Neutrophil (primary cell): ENCODE results near the gene FLRT3.

Experiments used
- H3K27ac ChIP-seq: fragments of 200-600 bp; sonication (generic); 2 replicates; pipeline ENCODE4 v1.5.1; 2016; ENCODE audit warnings: mild to moderate bottlenecking, moderate library complexity
- H3K27me3 ChIP-seq: fragments of 200-600 bp; sonication (generic); 2 replicates; pipeline ENCODE4 v1.6.0; 2016; ENCODE audit warnings: mild to moderate bottlenecking
- H3K36me3 ChIP-seq: fragments of 200-600 bp; sonication (generic); 2 replicates; pipeline ENCODE4 v1.5.1; 2017
- H3K4me1 ChIP-seq, 2 experiments: fragments of 200-600 bp in 1 of 2; sonication (generic) in 1 of 2; 1 replicate in 1 of 2; 2 replicates in 1 of 2; pipeline versions ENCODE4 v1.5.1 to v1.6.1; 2013 to 2016; ENCODE audit warnings: low read depth in 1 of 2, low read length in 1 of 2, mild to moderate bottlenecking in 1 of 2, moderate library complexity in 1 of 2; ENCODE audit not compliant: control insufficient read depth in 1 of 2, insufficient read depth in 1 of 2
- H3K4me3 ChIP-seq, 2 experiments: fragments of 200-600 bp in 1 of 2; sonication (generic) in 1 of 2; 1 replicate in 1 of 2; 2 replicates in 1 of 2; pipeline ENCODE4 v1.5.1; 2013 to 2016; ENCODE audit warnings: low read depth in 1 of 2, low read length in 1 of 2, mild to moderate bottlenecking in 1 of 2, moderate library complexity in 1 of 2
- H3K9me3 ChIP-seq: fragments of 200-600 bp; sonication (generic); 2 replicates; pipeline ENCODE4 v1.5.1; 2016
- CTCF ChIP-seq: fragments of 200-600 bp; sonication (generic); IDR thresholded peaks from 2 replicates; pipeline ENCODE4 v1.5.1; 2016; ENCODE audit warnings: antibody characterized with exemption

The FLRT3 gene

DNA sequence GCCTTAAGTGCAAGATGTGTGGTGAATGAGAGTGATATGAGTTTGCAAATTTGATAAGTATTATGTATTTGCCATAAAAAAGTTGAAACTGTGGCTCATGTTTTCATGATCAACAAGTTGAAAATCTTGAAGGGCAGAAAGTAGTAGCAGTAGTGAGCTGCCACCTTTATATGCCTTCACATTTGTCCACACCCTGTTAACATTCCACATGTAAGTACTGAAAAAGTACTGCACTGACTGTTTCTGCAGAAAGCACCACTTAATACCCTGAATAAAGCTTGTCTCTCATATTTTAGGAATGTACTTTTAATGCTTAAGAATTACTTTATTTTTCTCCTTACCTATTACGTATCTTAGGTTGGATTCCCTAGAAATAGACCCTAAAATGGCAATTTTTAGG, 45.9 kb downstream of the FLRT3 start:
- Histone ChIP-seq H3K36me3 (no peaks in the 10 kb centered on the region), H3K4me3 (no peak overlapping the region), H3K27me3 (no peaks in the 10 kb centered on the region), H3K27ac (no peak overlapping the region), H3K9me3 (no peaks in the 10 kb centered on the region), H3K4me1 (no peaks in the 10 kb centered on the region)
- TF ChIP-seq CTCF, result no peak

DNA sequence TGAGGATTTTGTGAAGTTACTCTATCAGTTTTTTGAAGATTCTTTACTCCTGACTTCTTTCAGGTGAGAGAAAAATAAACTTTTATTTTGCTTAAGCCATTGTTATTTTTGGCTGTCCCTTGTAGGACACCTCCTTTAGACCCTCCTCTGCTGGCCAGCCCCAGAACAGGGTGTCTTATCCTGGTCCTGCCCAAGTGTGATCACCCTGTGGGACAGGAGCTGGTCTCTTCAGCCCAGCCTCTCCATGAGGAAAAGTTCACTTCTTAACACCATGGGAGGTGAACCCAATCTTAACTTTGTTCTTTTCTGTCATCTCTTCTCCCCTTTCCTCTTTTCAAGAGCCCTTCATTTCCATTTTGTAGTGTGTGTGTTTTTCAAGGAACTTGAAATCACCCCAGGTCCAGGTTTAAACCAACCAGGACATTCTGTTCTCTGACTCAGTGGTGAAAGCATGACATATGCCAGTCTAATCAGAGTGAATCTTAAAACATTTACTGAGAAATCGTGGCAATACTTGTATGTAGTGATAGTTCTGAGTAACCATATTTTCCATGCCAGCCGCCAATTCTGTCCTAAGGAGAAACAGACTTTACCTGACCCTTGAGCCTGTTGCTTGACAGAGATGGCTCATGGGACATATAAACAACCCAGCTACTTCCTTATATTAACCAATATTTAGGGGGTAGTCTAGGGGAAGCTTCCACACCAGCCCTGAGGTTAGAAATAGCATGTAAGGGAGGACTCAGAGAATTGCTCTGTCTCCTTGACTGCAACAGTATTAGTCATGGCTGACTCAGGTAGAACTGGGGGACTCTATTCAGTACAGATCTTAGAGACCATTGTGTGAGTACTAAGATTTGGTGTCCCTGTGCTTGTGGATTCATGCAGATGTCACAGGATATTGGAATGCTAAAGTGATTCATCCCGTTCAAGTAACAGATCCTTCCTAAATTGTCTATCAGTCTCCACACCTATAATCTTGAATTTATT, 48.8 kb downstream of the FLRT3 start:
- no peaks in the 10 kb centered on the region for H3K27me3 ChIP-seq
- no peaks in the 10 kb centered on the region for H3K9me3 ChIP-seq
- no peak overlapping the region for H3K27ac ChIP-seq
- H3K4me1 ChIP-seq, result no peaks in the 10 kb centered on the region
- H3K4me3 ChIP-seq, result no peak overlapping the region
- H3K36me3 ChIP-seq, result no peaks in the 10 kb centered on the region
- TF ChIP-seq CTCF, result no peak

- TF ChIP-seq CTCF, result no peak
- Histone ChIP-seq H3K27ac (no peak overlapping the region), H3K4me3 (no peak overlapping the region), H3K27me3 (no peaks in the 10 kb centered on the region), H3K36me3 (no peaks in the 10 kb centered on the region), H3K9me3 (no peaks in the 10 kb centered on the region), H3K4me1 (no peaks in the 10 kb centered on the region)
These were observed 53.0 kb downstream of the FLRT3 start for GRCh38 chr20:14284443-14284842.

- TF ChIP-seq CTCF, result no peak
- Histone ChIP-seq H3K27ac (no peak overlapping the region), H3K36me3 (no peaks in the 10 kb centered on the region), H3K27me3 (no peaks in the 10 kb centered on the region), H3K4me1 (no peaks in the 10 kb centered on the region), H3K9me3 (no peaks in the 10 kb centered on the region), H3K4me3 (no peak overlapping the region)
These were observed 55.3 kb downstream of the FLRT3 start for GRCh38 chr20:14282140-14282539.
